Suprapubic skin (tissue), 4 donors: Measurements from ENCODE around the gene UBFD1. TPM values are rescaled to one million over a fixed set of nuclear protein-coding genes. Genes with fewer than 3 reads are reported as not detected.

Source experiments
- DNase-seq, 2 donors: peaks; one replicate each; pipeline ENCODE4 v3.0.0-alpha.2; 2019; ENCODE audit warnings: low spot score in 2 of 2
- H3K27ac ChIP-seq: fragments of 200-600 bp; sonication (generic); one replicate; pipeline ENCODE4 v1.5.1; 2019
- H3K27me3 ChIP-seq: fragments of 200-600 bp; sonication (generic); one replicate; pipeline ENCODE4 v1.5.1; 2019
- H3K36me3 ChIP-seq: fragments of 200-600 bp; sonication (generic); one replicate; pipeline ENCODE4 v1.5.1; 2019
- H3K4me1 ChIP-seq: fragments of 200-600 bp; sonication (generic); one replicate; pipeline ENCODE4 v1.5.1; 2019
- H3K4me3 ChIP-seq: fragments of 200-600 bp; sonication (generic); one replicate; pipeline ENCODE4 v1.5.1; 2019; ENCODE audit warnings: mild to moderate bottlenecking
- H3K9me3 ChIP-seq: fragments of 200-600 bp; sonication (generic); one replicate; pipeline ENCODE4 v1.5.1; 2019
- CTCF ChIP-seq, 2 donors: fragments of 200-600 bp in 1 of 2; fragments of 450-650 bp in 1 of 2; sonication (generic) in 1 of 2; IDR thresholded peaks; one replicate each; pipeline ENCODE4 v1.5.1; 2016 to 2019; ENCODE audit warnings: antibody characterized with exemption in 2 of 2, mild to moderate bottlenecking in 1 of 2, moderate library complexity in 1 of 2
- EP300 ChIP-seq: sonication (generic); formaldehyde crosslinking; IDR thresholded peaks from one replicate; pipeline ENCODE4 v1.6.1; 2017; ENCODE audit warnings: antibody characterized with exemption
- POLR2A ChIP-seq, 2 donors: fragments of 450-650 bp; IDR thresholded peaks; one replicate each; pipeline ENCODE4 v1.6.1; 2017; ENCODE audit warnings: antibody characterized with exemption in 2 of 2, mild to moderate bottlenecking in 2 of 2, moderate library complexity in 2 of 2
- POLR2AphosphoS5 ChIP-seq, 3 donors: sonication (generic); formaldehyde crosslinking; IDR thresholded peaks; one replicate each; pipeline ENCODE4 v1.6.1; 2017; ENCODE audit warnings: antibody characterized with exemption in 3 of 3
- WGBS: methylation state at CpG from one replicate; pipeline ENCODE4 v1.1.5; 2018; 5-methylcytosine and 5-hydroxymethylcytosine counted together
- total RNA-seq, 4 donors: library from RNA; depleted of rRNA; stranded (reverse); fragments of >200 nt; gene quantifications; one replicate each; pipeline ENCODE4 v1.1.0, GENCODE V29; 2016

Gene UBFD1
- total RNA-seq, 4 donors from 2014 or later, result 26.5 to 48.1 (median 39.4) TPM

GRCh38 chr16:23518435-23518891 lies 39.1 kb upstream of the UBFD1 start:
- H3K9me3 ChIP-seq, result no peaks in the 10 kb centered on the region
- DNase-seq, result no peak
- no peaks in the 10 kb centered on the region for H3K27me3 ChIP-seq
- H3K4me3 ChIP-seq, result no peak overlapping the region
- H3K4me1 ChIP-seq, result no peaks in the 10 kb centered on the region
- H3K36me3 ChIP-seq, result peaks cover 23% of the 10 kb centered on the region
- 62% methylated on average over 3 of the region's 3 CpGs for WGBS
- TF ChIP-seq POLR2AphosphoS5 (IDR thresholded peaks at IDR 0.05) (no peak), CTCF (IDR thresholded peaks at IDR 0.05) (no peak), EP300 (no peak), POLR2A (IDR thresholded peaks at IDR 0.05) (no peak)
- H3K27ac ChIP-seq, result no peak overlapping the region

- no peak for DNase-seq
- H3K36me3 ChIP-seq, result peaks cover 31% of the 10 kb centered on the region
- no peak overlapping the region for H3K27ac ChIP-seq
- WGBS, result 94% methylated on average over 5 of the region's 5 CpGs
- no peak overlapping the region for H3K4me3 ChIP-seq
- TF ChIP-seq POLR2A (IDR thresholded peaks at IDR 0.05) (no peak), POLR2AphosphoS5 (IDR thresholded peaks at IDR 0.05) (no peak), CTCF (IDR thresholded peaks at IDR 0.05) (no peak), EP300 (no peak)
- H3K9me3 ChIP-seq, result no peaks in the 10 kb centered on the region
- no peaks in the 10 kb centered on the region for H3K27me3 ChIP-seq
- H3K4me1 ChIP-seq, result no peaks in the 10 kb centered on the region
Observed at GRCh38 chr16:23519282-23519681, 38.2 kb upstream of the UBFD1 start.

GRCh38 chr16:23520500-23520899 lies 37.0 kb upstream of the UBFD1 start:
- TF ChIP-seq POLR2AphosphoS5 (IDR thresholded peaks at IDR 0.05) (no peak), POLR2A (IDR thresholded peaks at IDR 0.05) (no peak), CTCF (IDR thresholded peaks at IDR 0.05) (no peak), EP300 (no peak)
- DNase-seq, result no peak
- Histone ChIP-seq H3K9me3 (no peaks in the 10 kb centered on the region), H3K27me3 (no peaks in the 10 kb centered on the region), H3K36me3 (peaks cover 43% of the 10 kb centered on the region), H3K4me3 (no peak overlapping the region), H3K27ac (no peak overlapping the region), H3K4me1 (no peaks in the 10 kb centered on the region)
- 87% methylated on average over 4 of the region's 4 CpGs for WGBS

- H3K4me1 ChIP-seq, result no peaks in the 10 kb centered on the region
- H3K27ac ChIP-seq, result no peak overlapping the region
- DNase-seq, result no peak
- no peak overlapping the region for H3K4me3 ChIP-seq
- TF ChIP-seq POLR2AphosphoS5 (IDR thresholded peaks at IDR 0.05) (no peak), EP300 (no peak), POLR2A (IDR thresholded peaks at IDR 0.05) (no peak), CTCF (IDR thresholded peaks at IDR 0.05) (no peak)
- 94% methylated on average over 3 of the region's 4 CpGs for WGBS
- H3K27me3 ChIP-seq, result no peaks in the 10 kb centered on the region
- no peaks in the 10 kb centered on the region for H3K9me3 ChIP-seq
- peaks cover 45% of the 10 kb centered on the region for H3K36me3 ChIP-seq
Observed at GRCh38 chr16:23521037-23521743, 36.3 kb upstream of the UBFD1 start.

- Histone ChIP-seq H3K9me3 (no peaks in the 10 kb centered on the region), H3K36me3 (peaks cover 50% of the 10 kb centered on the region), H3K27me3 (no peaks in the 10 kb centered on the region), H3K4me1 (no peaks in the 10 kb centered on the region), H3K4me3 (no peak overlapping the region), H3K27ac (no peak overlapping the region)
- no peak for TF ChIP-seq EP300
- no peak for TF ChIP-seq POLR2A (IDR thresholded peaks at IDR 0.05)
- no peak for TF ChIP-seq POLR2AphosphoS5 (IDR thresholded peaks at IDR 0.05)
- TF ChIP-seq CTCF (IDR thresholded peaks at IDR 0.05), result no peak
- 89% methylated on average over 4 of the region's 4 CpGs for WGBS
- no peak for DNase-seq
Observed at GRCh38 chr16:23521965-23522364, 35.6 kb upstream of the UBFD1 start.
